ENCODE data around the gene MAZ. TPM values are rescaled to one million over a fixed set of nuclear protein-coding genes. Genes with fewer than 3 reads are reported as not detected.

MAZ gene
- total RNA-seq, 1 donor from 2014 or later: 247 TPM

GRCh38 chr16:29842732-29843346, 36.5 kb downstream of the MAZ start:
- peaks cover 5% of the 10 kb centered on the region for H3K27me3 Mint-ChIP-seq (ENCODE audit: low read depth, unreplicated experiment)
- H3K4me1 Mint-ChIP-seq (ENCODE audit: low read depth, unreplicated experiment): peaks cover 1% of the 10 kb centered on the region
- Histone ChIP-seq H3K4me2 (ENCODE audit: low read length) (no peak overlapping the region), H2AFZ (ENCODE audit: low read depth, low read length) (no peak overlapping the region), H3K4me3 (ENCODE audit: insufficient read depth, low read depth, low read length) (no peak overlapping the region), H3K27me3 (ENCODE audit: insufficient read depth, low read length) (no peaks in the 10 kb centered on the region), H3K9ac (ENCODE audit: low read length) (no peak overlapping the region), H3K9me3 (ENCODE audit: insufficient read depth, low read depth, low read length) (no peaks in the 10 kb centered on the region), H3K4me1 (ENCODE audit: insufficient read depth, low read length) (no peaks in the 10 kb centered on the region), H4K20me1 (ENCODE audit: insufficient read depth, low read length) (peaks cover 8% of the 10 kb centered on the region), H3K36me3 (ENCODE audit: insufficient read depth, low read length) (peaks cover 32% of the 10 kb centered on the region), H3K79me2 (ENCODE audit: insufficient read depth, low read length) (no peaks in the 10 kb centered on the region), H3K27ac (ENCODE audit: low read depth, low read length) (no peak overlapping the region)
- H3K4me3 Mint-ChIP-seq (ENCODE audit: unreplicated experiment): no peak overlapping the region
- peaks cover 15% of the 10 kb centered on the region for H3K36me3 Mint-ChIP-seq (ENCODE audit: low read depth, unreplicated experiment)
- H3K27ac Mint-ChIP-seq (ENCODE audit: unreplicated experiment): no peak overlapping the region
- TF ChIP-seq EZH2 (IDR thresholded peaks at IDR 0.05; ENCODE audit: insufficient read depth, low read length) (no peak), CTCF (IDR thresholded peaks at IDR 0.05; ENCODE audit: insufficient read depth, low read depth, low read length) (peak; percentile 15)
- DNase-seq (ENCODE audit: low read depth): no peak
- no peak for FAIRE-seq
- H3K9me3 Mint-ChIP-seq (ENCODE audit: unreplicated experiment): no peaks in the 10 kb centered on the region

GRCh38 chr16:29843931-29844330, 37.6 kb downstream of the MAZ start:
- Histone ChIP-seq H3K36me3 (ENCODE audit: insufficient read depth, low read length) (peaks cover 30% of the 10 kb centered on the region), H3K79me2 (ENCODE audit: insufficient read depth, low read length) (no peaks in the 10 kb centered on the region), H3K9ac (ENCODE audit: low read length) (no peak overlapping the region), H3K27ac (ENCODE audit: low read depth, low read length) (no peak overlapping the region), H3K4me1 (ENCODE audit: insufficient read depth, low read length) (no peaks in the 10 kb centered on the region), H3K4me3 (ENCODE audit: insufficient read depth, low read depth, low read length) (no peak overlapping the region), H2AFZ (ENCODE audit: low read depth, low read length) (no peak overlapping the region), H3K4me2 (ENCODE audit: low read length) (no peak overlapping the region), H3K27me3 (ENCODE audit: insufficient read depth, low read length) (no peaks in the 10 kb centered on the region), H3K9me3 (ENCODE audit: insufficient read depth, low read depth, low read length) (no peaks in the 10 kb centered on the region), H4K20me1 (ENCODE audit: insufficient read depth, low read length) (peaks cover 12% of the 10 kb centered on the region)
- Mint-ChIP-seq H3K36me3 (ENCODE audit: low read depth, unreplicated experiment) (peaks cover 15% of the 10 kb centered on the region), H3K4me1 (ENCODE audit: low read depth, unreplicated experiment) (no peaks in the 10 kb centered on the region), H3K27ac (ENCODE audit: unreplicated experiment) (no peak overlapping the region), H3K9me3 (ENCODE audit: unreplicated experiment) (no peaks in the 10 kb centered on the region), H3K4me3 (ENCODE audit: unreplicated experiment) (peak overlapping the region; percentile 14), H3K27me3 (ENCODE audit: low read depth, unreplicated experiment) (peaks cover 5% of the 10 kb centered on the region)
- FAIRE-seq (no peak), DNase-seq (ENCODE audit: low read depth) (no peak)
- TF ChIP-seq EZH2 (IDR thresholded peaks at IDR 0.05; ENCODE audit: insufficient read depth, low read length) (no peak), CTCF (IDR thresholded peaks at IDR 0.05; ENCODE audit: insufficient read depth, low read depth, low read length) (no peak)

GRCh38 chr16:29844575-29845331, 38.4 kb downstream of the MAZ start:
- H3K36me3 ChIP-seq (ENCODE audit: insufficient read depth, low read length): peaks cover 26% of the 10 kb centered on the region
- no peak overlapping the region for H3K27ac Mint-ChIP-seq (ENCODE audit: unreplicated experiment)

More at GRCh38 chr16:29844575-29845331, 38.4 kb downstream of the MAZ start:
- FAIRE-seq: no peak
- Mint-ChIP-seq H3K36me3 (ENCODE audit: low read depth, unreplicated experiment) (peaks cover 15% of the 10 kb centered on the region), H3K4me1 (ENCODE audit: low read depth, unreplicated experiment) (peaks cover 5% of the 10 kb centered on the region), H3K4me3 (ENCODE audit: unreplicated experiment) (no peak overlapping the region), H3K9me3 (ENCODE audit: unreplicated experiment) (no peaks in the 10 kb centered on the region), H3K27me3 (ENCODE audit: low read depth, unreplicated experiment) (peaks cover 5% of the 10 kb centered on the region)
- no peak overlapping the region for H3K27ac ChIP-seq (ENCODE audit: low read depth, low read length)
- no peak for DNase-seq (ENCODE audit: low read depth)
- no peak overlapping the region for H3K4me3 ChIP-seq (ENCODE audit: insufficient read depth, low read depth, low read length)
- H3K79me2 ChIP-seq (ENCODE audit: insufficient read depth, low read length): no peaks in the 10 kb centered on the region
- no peak overlapping the region for H2AFZ ChIP-seq (ENCODE audit: low read depth, low read length)
- H3K27me3 ChIP-seq (ENCODE audit: insufficient read depth, low read length): no peaks in the 10 kb centered on the region
- H3K9me3 ChIP-seq (ENCODE audit: insufficient read depth, low read depth, low read length): no peaks in the 10 kb centered on the region
- no peak overlapping the region for H3K9ac ChIP-seq (ENCODE audit: low read length)
- H3K4me1 ChIP-seq (ENCODE audit: insufficient read depth, low read length): no peaks in the 10 kb centered on the region
- H4K20me1 ChIP-seq (ENCODE audit: insufficient read depth, low read length): peaks cover 17% of the 10 kb centered on the region
- TF ChIP-seq EZH2 (IDR thresholded peaks at IDR 0.05; ENCODE audit: insufficient read depth, low read length) (no peak), CTCF (IDR thresholded peaks at IDR 0.05; ENCODE audit: insufficient read depth, low read depth, low read length) (no peak)
- H3K4me2 ChIP-seq (ENCODE audit: low read length): no peak overlapping the region

Data from astrocyte (in vitro differentiated cells and primary cell).